Ovary (tissue), 3 donors: ENCODE results near the gene DAAM2.

Experiments
- CTCF ChIP-seq, 3 donors: fragments of 450-650 bp in 2 of 3; fragments of 200-600 bp in 1 of 3; IDR thresholded peaks; one replicate each; pipeline versions ENCODE4 v1.5.1 to v1.8.0; 2016 to 2022; ENCODE audit warnings: antibody characterized with exemption in 3 of 3, mild to moderate bottlenecking in 1 of 3
- POLR2A ChIP-seq: fragments of 450-650 bp; IDR thresholded peaks from one replicate; pipeline ENCODE4 v1.6.1; 2017; ENCODE audit warnings: antibody characterized with exemption, mild to moderate bottlenecking, moderate library complexity
- donor health status: DM: no; HTN: no; CAD: no.

DNA sequence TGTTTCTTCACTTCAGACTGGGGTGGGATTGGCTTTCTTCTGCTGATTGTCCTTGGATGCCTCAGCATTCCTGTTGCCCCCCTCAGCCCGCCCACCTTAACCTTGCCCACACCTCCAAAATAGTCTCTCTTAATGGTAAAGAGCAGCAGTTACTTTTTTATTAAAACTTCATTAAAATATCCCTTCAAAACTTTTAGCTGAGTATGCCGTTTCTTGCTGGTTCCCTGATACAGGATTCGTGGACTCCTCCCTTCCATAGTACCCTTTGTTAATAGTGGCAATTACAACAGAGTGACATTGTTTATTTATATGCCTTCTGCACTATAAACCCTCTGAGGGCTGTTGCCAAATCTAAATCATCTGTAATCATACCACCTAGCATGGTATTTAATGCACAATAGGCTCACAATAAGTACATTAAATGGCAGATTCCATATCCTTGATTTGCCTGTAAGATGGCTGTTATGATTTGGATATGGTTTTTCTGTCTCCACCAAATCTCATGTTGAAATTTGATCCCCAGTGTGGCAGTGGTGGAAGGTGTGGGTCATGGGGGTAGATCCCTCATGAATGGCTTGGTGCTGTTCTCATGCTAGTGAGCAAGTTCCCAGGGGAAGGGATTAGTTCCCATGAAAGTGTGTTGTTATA lies 145.6 kb downstream of the DAAM2 start:
- TF ChIP-seq POLR2A, result no peak
- no peak for TF ChIP-seq CTCF (IDR thresholded peaks at IDR 0.05)
